ENCODE results near the gene UGT1A6.

DNA sequence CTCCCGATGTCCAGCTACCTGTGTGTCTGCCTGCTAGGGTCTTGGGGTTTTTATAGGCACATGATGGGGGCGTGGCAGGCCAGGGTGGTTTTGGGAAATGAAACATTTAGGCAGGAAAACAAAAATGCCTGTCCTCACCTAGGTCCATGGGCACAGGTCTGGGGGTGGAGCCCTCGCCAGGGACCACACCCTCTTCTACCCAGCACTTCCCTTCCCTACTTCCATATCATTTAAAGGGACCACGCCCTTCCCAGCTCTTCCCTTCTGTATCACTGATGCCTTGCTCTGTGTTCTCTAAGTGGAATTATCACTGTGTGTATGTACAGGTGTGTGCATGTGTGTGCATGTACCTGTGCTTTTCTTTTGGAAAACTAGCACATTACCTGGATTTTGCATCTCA, 73.7 kb downstream of the UGT1A6 start:
- TF ChIP-seq, protein P1, sequence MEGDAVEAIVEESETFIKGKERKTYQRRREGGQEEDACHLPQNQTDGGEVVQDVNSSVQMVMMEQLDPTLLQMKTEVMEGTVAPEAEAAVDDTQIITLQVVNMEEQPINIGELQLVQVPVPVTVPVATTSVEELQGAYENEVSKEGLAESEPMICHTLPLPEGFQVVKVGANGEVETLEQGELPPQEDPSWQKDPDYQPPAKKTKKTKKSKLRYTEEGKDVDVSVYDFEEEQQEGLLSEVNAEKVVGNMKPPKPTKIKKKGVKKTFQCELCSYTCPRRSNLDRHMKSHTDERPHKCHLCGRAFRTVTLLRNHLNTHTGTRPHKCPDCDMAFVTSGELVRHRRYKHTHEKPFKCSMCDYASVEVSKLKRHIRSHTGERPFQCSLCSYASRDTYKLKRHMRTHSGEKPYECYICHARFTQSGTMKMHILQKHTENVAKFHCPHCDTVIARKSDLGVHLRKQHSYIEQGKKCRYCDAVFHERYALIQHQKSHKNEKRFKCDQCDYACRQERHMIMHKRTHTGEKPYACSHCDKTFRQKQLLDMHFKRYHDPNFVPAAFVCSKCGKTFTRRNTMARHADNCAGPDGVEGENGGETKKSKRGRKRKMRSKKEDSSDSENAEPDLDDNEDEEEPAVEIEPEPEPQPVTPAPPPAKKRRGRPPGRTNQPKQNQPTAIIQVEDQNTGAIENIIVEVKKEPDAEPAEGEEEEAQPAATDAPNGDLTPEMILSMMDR (conservative IDR thresholded peaks at IDR 0.05 in 1 of 2, IDR thresholded peaks at IDR 0.05 in 1 of 2; ENCODE audit: extremely low read depth in 1 of 2, insufficient read depth in 1 of 2, low read depth in 1 of 2, low read length in 2 of 2): no peak
- TF ChIP-seq EZH2 (IDR thresholded peaks at IDR 0.05; ENCODE audit: borderline replicate concordance, low read length): no peak

Data from mammary epithelial cell (primary cell).